Stimulated activated CD4-positive, alpha-beta T cell treated with anti-CD3 and anti-CD28 coated beads, Interleukin-4, amount 100 ng/mL, for 24 hours (primary cell): ENCODE results near the gene EDDM3A.
"Not testable (repeated sequence)": the region's sequence is repeated elsewhere in the genome, so short reads cannot be mapped to it uniquely, and the experiment has no call there.

Source experiments
- DNase-seq: peaks from one replicate; pipeline ENCODE4 v3.0.0-alpha.2; 2020

The EDDM3A gene, protein sequence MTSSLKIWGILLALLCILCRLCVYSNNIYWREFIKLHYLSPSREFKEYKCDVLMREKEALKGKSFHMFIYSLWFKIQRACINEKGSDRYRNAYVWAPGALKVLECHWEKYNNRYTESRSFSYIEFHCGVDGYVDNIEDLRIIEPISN

DNA sequence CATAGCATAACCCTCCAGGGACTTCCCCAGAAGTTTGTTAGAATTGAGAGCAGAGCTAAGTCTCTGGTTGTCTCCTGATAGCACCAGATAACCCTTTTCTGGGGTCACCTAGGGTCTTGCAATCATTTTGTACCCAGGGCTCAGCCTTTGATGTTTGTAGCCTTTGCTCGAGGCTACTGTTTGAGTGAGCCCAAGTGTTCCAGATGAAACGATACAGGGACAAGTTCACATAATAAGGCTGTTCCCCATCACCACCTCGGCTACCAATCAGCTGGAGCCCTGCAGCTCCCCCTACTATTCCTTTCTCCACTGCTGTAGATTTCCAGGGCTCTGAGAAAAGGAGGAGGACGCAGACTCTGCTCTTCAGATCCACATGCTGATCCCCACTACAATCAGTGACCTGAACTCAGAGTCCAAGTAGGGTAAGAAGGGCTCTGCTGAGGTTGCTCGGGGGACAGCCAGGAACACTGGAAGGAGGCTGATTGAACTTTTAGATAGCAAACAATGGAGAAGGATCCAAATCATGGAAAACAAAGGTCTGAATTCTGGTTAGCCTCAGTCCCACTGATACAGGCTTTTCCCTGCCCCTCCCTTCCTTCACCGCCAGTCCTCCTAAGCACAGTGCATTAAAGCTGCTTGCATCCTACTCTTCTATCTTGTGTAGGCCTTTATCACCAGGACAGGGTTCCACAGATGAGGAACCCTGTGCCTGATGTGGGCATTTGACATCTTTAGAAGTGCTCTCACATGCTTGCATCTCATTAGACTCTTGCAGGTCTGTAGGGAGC is at the start of gene EDDM3A:
TSS of gene EDDM3A (plus strand) at position 317 of the 788 bp plus-strand sequence. CDS start 1,694 bp downstream, outside the sequence.
- no peak for DNase-seq

- no peak for DNase-seq
Measured at GRCh38 chr14:20696764-20697163, 48.9 kb upstream of the EDDM3A start.

DNA sequence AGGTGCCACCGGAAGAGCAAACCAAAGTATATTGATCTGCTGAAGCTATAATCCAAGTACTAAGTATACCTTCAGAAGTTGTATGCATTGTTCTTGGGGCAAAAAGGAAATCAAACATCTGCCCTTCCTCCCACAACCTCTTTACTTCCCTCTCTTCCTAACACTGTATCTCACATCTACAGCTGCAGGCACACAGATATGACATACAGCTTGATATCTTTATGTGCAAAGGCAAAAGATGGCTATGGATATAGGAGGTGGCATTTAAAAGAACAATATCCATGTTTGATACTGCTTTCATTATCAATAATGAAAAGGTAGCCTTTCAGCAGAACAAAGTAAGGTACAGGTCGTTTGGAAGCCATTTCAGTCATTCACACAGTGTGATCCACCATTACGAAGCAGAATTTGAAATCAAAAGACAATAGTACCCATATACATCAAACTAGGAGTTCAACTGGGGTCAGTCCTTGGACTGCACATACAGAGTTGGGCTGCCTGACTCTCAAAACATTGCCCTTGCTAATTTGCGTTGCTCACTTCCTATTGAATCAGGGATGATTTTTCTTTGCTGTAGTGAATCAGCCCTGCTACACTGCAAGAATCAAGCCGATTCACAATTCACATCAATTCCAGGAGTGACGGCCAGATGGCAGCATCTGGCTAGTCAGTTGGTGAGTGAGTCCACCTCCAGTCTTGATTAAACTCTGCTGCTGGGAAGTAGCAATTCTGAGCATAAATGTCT is 48.2 kb upstream of the EDDM3A start:
- DNase-seq = peak; percentile 65

DNA sequence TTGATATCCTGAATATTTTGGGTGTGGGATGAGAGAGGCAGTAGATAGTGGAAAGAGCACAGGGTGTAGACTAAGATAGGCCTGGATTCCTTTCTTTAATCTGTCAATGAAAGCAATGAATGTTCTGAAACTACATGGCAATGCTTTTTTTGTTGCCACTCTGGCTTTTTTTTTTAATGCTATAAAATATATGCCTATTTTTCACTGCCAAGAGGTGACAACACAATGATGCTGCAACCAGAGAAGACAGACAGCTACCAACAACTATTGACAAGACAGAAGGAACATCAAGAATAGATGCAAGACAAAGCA is 47.7 kb upstream of the EDDM3A start:
- no peak for DNase-seq

- DNase-seq = no peak
Measured at GRCh38 chr14:20698934-20699333, 46.8 kb upstream of the EDDM3A start.

DNA sequence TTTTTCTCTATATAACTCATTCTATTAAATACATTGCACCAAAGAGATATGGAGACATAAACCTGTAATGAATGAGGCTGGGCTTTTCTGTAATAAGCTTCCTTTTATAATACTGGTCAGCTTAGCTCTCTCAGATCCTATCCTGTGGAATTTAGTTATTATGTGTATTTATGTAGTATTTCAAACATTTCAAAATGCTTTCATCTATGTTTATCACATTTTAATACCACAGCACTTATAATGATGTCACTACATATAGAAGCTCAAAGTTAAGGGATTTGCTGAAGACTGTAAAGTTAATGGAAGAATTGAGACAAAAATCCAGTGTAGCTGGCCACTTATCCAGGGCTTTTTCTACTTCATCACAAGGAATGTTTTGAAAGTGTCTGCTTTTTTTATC is 45.8 kb upstream of the EDDM3A start:
- DNase-seq = no peak

GRCh38 chr14:20700965-20701364 is 44.7 kb upstream of the EDDM3A start:
- DNase-seq = not testable (repeated sequence)

DNA sequence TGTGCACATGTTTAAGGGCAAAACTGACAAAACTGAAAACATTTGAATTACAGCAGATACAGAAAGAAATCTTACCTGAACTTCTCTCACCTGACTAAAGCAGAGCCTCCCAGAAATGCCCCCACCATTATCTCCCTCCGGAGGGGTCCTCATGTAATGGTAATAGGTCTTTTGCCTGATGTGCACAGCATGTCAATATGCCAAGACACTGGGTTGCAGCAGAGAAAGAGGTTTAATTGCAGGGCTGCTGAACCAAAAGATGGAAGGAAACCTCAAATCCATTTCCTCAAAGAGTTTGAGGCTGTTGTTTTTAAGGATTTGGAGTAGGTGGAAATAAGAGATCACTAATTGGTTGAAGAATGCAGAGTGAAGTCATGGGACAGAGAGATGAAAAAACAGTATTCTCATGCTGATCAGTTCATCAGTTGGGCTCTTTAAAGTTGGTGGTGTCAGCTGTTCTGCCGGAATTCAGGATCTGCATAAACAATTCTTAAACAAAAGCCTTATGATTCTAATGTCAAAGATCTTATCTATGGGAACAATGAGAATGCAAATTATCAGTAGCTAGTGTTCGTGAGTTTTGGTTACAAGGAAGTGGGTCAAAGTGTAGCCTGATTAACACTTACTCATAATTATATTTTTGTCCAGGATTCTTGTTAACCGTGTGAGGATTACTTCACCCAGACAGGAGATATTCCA is 38.9 kb upstream of the EDDM3A start:
- DNase-seq = no peak

GRCh38 chr14:20707622-20708021 is 38.1 kb upstream of the EDDM3A start:
- no peak for DNase-seq

GRCh38 chr14:20711261-20711660 is 34.4 kb upstream of the EDDM3A start:
- DNase-seq = no peak

DNA sequence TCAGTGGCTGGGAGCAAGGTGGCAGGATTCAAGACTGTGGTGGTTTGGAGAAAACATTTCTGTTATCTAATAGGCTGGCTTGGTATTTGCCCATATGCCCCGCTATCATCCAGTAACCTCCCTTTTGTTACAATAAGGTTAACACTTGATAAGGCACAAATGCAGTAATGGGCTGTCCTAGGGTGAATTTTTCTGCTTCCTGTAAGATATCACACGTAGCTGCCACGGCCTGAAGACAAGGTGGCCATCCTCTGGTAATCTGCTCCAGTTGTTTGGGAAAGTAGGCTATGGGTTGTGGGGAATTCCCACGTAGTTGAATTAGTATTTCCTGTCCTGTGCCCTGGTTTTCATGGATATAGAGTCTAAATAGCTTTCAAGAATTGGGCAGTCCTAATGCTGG is 34.0 kb upstream of the EDDM3A start:
- no peak for DNase-seq

GRCh38 chr14:20712904-20713303 is 32.8 kb upstream of the EDDM3A start:
- DNase-seq = no peak

- DNase-seq = no peak
Measured at GRCh38 chr14:20714593-20715250, 31.0 kb upstream of the EDDM3A start.

DNA sequence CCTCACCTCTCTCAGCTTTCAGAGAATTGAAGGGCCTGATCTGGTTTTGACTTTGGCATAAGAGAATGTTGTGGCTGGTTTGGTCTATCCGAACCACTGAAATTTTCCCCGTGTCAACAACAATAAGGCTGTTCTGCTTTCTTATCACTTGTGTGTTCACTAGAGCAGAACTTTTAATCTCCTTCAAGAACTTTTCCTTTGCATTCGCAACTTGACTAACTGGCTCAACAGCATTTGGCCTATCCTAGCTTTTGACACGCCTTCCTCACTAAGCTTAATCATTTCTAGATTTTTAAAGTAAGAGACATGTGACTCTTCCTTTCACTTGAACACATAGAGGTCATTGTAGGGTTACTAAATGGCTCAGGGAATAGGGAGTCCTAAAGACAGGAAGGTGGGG is 25.9 kb upstream of the EDDM3A start:
- no peak for DNase-seq

DNA sequence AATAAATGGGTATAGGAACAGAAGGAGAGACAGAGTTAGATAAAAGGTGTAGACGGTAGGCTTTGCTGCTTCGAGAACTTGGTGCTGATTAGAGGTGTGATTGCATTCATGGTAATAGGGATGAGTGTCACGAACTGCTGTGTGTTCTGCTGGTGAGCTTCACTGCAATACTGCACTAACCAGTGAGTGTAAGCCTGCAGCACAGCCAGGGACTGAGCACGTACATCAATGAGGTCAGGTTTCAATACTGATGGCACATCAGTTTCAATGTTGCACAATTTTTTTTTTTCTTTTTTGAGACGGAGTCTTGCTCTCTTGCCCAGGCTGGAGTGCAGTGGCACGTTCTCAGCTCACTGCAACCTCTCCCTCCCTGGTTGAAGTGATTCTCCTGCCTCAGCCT is 24.9 kb upstream of the EDDM3A start:
- no peak for DNase-seq

DNA sequence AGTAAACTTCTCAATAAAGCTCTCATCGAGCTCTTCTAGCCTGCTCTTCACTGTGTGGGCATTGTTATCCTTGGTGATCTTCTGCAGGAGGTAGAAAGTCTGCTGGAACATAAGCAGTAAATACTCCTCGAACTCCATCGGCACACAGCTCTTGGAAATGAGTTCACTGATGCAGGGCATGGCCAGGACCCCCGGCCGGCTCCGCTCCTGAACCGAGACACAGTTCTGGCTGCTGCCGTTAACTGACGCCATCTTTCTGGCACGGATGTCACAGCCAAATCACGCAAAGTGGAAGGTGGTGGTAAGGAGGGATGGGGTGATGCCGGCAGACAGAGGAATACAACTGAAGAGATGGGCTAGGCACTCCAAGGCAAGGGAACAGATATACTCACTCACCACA is 23.7 kb upstream of the EDDM3A start:
- DNase-seq = no peak

GRCh38 chr14:20723488-20723887 is 22.2 kb upstream of the EDDM3A start:
- no peak for DNase-seq

GRCh38 chr14:20726121-20726520 is 19.6 kb upstream of the EDDM3A start:
- not testable (repeated sequence) for DNase-seq

DNA sequence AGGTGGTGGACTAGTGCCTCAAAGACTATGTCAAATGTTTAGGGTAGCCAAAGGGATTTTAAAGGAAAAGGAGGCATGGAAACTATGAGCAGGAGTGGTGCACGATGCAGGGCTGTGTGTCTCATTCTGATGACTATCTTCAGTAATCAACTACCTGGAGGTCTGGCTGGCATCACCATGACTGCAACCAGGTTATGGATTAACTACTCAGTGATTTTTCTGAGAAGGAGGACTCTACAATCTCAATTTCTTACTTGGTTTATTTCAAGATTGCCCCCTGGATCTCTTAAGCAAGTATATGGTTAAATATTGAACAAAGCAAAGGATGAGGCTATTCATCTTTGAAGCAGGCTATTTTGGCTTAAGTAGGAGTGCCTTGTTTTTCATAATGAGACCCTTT is 19.2 kb upstream of the EDDM3A start:
- no peak for DNase-seq

GRCh38 chr14:20730891-20731290 is 14.8 kb upstream of the EDDM3A start:
- DNase-seq = no peak

GRCh38 chr14:20732477-20732876 is 13.2 kb upstream of the EDDM3A start:
- DNase-seq = no peak

DNA sequence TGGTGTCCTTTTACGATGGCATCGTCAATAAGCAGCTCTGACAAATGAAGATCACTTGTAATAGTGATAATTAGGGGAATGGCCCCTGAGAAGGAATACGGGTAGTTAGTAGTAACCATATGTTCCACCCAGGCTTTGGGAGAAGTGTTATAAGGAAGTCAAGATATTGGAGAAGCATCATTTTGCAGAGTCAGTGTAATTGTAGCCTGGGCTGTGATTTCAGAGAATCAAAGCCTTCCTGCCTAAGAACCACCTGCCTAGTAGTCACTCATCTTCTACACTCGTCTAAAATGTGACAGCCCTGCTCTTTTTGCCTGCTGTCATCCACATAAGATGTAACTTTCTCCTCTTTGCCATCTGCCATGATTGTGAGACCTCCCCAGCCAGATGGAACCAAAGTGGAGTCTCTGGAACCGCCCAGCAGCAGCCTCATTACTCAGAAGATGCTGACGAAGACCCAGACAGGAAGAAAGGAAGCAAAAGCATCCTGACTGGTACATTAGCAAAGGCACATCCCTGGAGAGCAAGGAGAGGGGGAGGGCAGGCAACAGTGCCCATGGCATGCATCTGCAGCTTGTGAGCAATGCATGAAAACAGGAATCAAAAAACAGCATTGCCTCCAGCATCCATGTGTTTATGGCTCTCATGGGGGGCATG is 12.6 kb upstream of the EDDM3A start:
- DNase-seq = no peak
